ENCODE measurements around the gene GAPVD1.
A peak's percentile ranks its signal among the peaks of the same experiment; 100 is the strongest.

Gene GAPVD1

GRCh38 chr9:125238127-125238914 lies 23.3 kb upstream of the GAPVD1 start:
- Histone ChIP-seq H3K27ac (ENCODE audit: low read length) (no peak overlapping the region), H3K9me3 (ENCODE audit: control insufficient read depth in 2 of 2, low read length in 2 of 2) (no peaks in the 10 kb centered on the region), H3K4me1 (ENCODE audit: control insufficient read depth, insufficient read depth, low read length) (peaks cover 35% of the 10 kb centered on the region), H3K9ac (ENCODE audit: low read length in 2 of 2) (no peak overlapping the region), H3K4me3 (ENCODE audit: low read length in 2 of 2) (peak overlapping the region; percentile 18 to 99), H3K36me3 (ENCODE audit: control insufficient read depth in 2 of 2, insufficient read depth in 2 of 2, low read length in 2 of 2) (peaks cover 42 to 50% of the 10 kb centered on the region in 2 donors), H3K27me3 (ENCODE audit: control insufficient read depth in 1 of 2, insufficient read depth in 2 of 2, low read length in 2 of 2) (no peaks in the 10 kb centered on the region)

- H3K27me3 ChIP-seq (ENCODE audit: control insufficient read depth in 1 of 2, insufficient read depth in 2 of 2, low read length in 2 of 2) = no peaks in the 10 kb centered on the region
- H3K4me3 ChIP-seq (ENCODE audit: low read length in 2 of 2) = peak overlapping the region; percentile 93 to 99
- peaks cover 35% of the 10 kb centered on the region for H3K4me1 ChIP-seq (ENCODE audit: control insufficient read depth, insufficient read depth, low read length)
- no peaks in the 10 kb centered on the region for H3K9me3 ChIP-seq (ENCODE audit: control insufficient read depth in 2 of 2, low read length in 2 of 2)
- no peak overlapping the region for H3K9ac ChIP-seq (ENCODE audit: low read length in 2 of 2)
- H3K36me3 ChIP-seq (ENCODE audit: control insufficient read depth in 2 of 2, insufficient read depth in 2 of 2, low read length in 2 of 2) = peaks cover 39 to 45% of the 10 kb centered on the region in 2 donors
- H3K27ac ChIP-seq (ENCODE audit: low read length) = no peak overlapping the region
Observed at GRCh38 chr9:125238915-125239446, 22.6 kb upstream of the GAPVD1 start.

- Histone ChIP-seq H3K36me3 (ENCODE audit: control insufficient read depth in 2 of 2, insufficient read depth in 2 of 2, low read length in 2 of 2) (peaks cover 37 to 41% of the 10 kb centered on the region in 2 donors), H3K9ac (ENCODE audit: low read length in 2 of 2) (peak overlapping the region; percentile 90 to 96), H3K27me3 (ENCODE audit: control insufficient read depth in 1 of 2, insufficient read depth in 2 of 2, low read length in 2 of 2) (no peaks in the 10 kb centered on the region), H3K9me3 (ENCODE audit: control insufficient read depth in 2 of 2, low read length in 2 of 2) (no peaks in the 10 kb centered on the region), H3K4me3 (ENCODE audit: low read length in 2 of 2) (peak overlapping the region; percentile 93 to 99), H3K4me1 (ENCODE audit: control insufficient read depth, insufficient read depth, low read length) (peaks cover 33% of the 10 kb centered on the region), H3K27ac (ENCODE audit: low read length) (peak overlapping the region; percentile 95)
Observed at GRCh38 chr9:125239631-125240597, 21.7 kb upstream of the GAPVD1 start.

- H3K4me1 ChIP-seq (ENCODE audit: control insufficient read depth, insufficient read depth, low read length) = peaks cover 32% of the 10 kb centered on the region
- no peaks in the 10 kb centered on the region for H3K9me3 ChIP-seq (ENCODE audit: control insufficient read depth in 2 of 2, low read length in 2 of 2)
- H3K27me3 ChIP-seq (ENCODE audit: control insufficient read depth in 1 of 2, insufficient read depth in 2 of 2, low read length in 2 of 2) = no peaks in the 10 kb centered on the region
- H3K9ac ChIP-seq (ENCODE audit: low read length in 2 of 2) = peak overlapping the region; percentile 90 to 96
- peak overlapping the region; percentile 95 for H3K27ac ChIP-seq (ENCODE audit: low read length)
- peak overlapping the region; percentile 93 to 99 for H3K4me3 ChIP-seq (ENCODE audit: low read length in 2 of 2)
- peaks cover 30 to 35% of the 10 kb centered on the region in 2 donors for H3K36me3 ChIP-seq (ENCODE audit: control insufficient read depth in 2 of 2, insufficient read depth in 2 of 2, low read length in 2 of 2)
Observed at GRCh38 chr9:125240649-125240999, 21.0 kb upstream of the GAPVD1 start.

- Histone ChIP-seq H3K9ac (ENCODE audit: low read length in 2 of 2) (peak within 1 kb of the TSS; percentile 100), H3K9me3 (ENCODE audit: control insufficient read depth in 2 of 2, low read length in 2 of 2) (no peaks in the 10 kb centered on the region), H3K4me1 (ENCODE audit: control insufficient read depth, insufficient read depth, low read length) (peaks cover 28% of the 10 kb centered on the region), H3K36me3 (ENCODE audit: control insufficient read depth in 2 of 2, insufficient read depth in 2 of 2, low read length in 2 of 2) (peaks cover 24 to 29% of the 10 kb centered on the region in 2 donors), H3K27me3 (ENCODE audit: control insufficient read depth in 1 of 2, insufficient read depth in 2 of 2, low read length in 2 of 2) (no peaks in the 10 kb centered on the region), H3K4me3 (ENCODE audit: low read length in 2 of 2) (peak within 1 kb of the TSS; percentile 97 to 99), H3K27ac (ENCODE audit: low read length) (peak within 1 kb of the TSS; percentile 99)
Observed at GRCh38 chr9:125241000-125241862, 20.4 kb upstream of the GAPVD1 start, which contains the start of gene HSPA5. HSPA5 (minus strand) TSS chr9:125241343; CDS start chr9:125241126, 217 bp downstream.

- peak overlapping the region; percentile 97 to 99 for H3K4me3 ChIP-seq (ENCODE audit: low read length in 2 of 2)
- peak overlapping the region; percentile 100 for H3K9ac ChIP-seq (ENCODE audit: low read length in 2 of 2)
- H3K9me3 ChIP-seq (ENCODE audit: control insufficient read depth in 2 of 2, low read length in 2 of 2) = no peaks in the 10 kb centered on the region
- H3K27ac ChIP-seq (ENCODE audit: low read length) = peak overlapping the region; percentile 99
- H3K27me3 ChIP-seq (ENCODE audit: control insufficient read depth in 1 of 2, insufficient read depth in 2 of 2, low read length in 2 of 2) = no peaks in the 10 kb centered on the region
- peaks cover 21 to 22% of the 10 kb centered on the region in 2 donors for H3K36me3 ChIP-seq (ENCODE audit: control insufficient read depth in 2 of 2, insufficient read depth in 2 of 2, low read length in 2 of 2)
- H3K4me1 ChIP-seq (ENCODE audit: control insufficient read depth, insufficient read depth, low read length) = peaks cover 28% of the 10 kb centered on the region
Observed at GRCh38 chr9:125241863-125242739, 19.5 kb upstream of the GAPVD1 start.

GRCh38 chr9:125243792-125244260 lies 17.8 kb upstream of the GAPVD1 start:
- H3K4me3 ChIP-seq (ENCODE audit: low read length in 2 of 2) = no peak overlapping the region
- no peaks in the 10 kb centered on the region for H3K27me3 ChIP-seq (ENCODE audit: control insufficient read depth in 1 of 2, insufficient read depth in 2 of 2, low read length in 2 of 2)
- H3K9me3 ChIP-seq (ENCODE audit: control insufficient read depth in 2 of 2, low read length in 2 of 2) = no peaks in the 10 kb centered on the region
- H3K36me3 ChIP-seq (ENCODE audit: control insufficient read depth in 2 of 2, insufficient read depth in 2 of 2, low read length in 2 of 2) = peaks cover 5 to 6% of the 10 kb centered on the region in 2 donors
- H3K4me1 ChIP-seq (ENCODE audit: control insufficient read depth, insufficient read depth, low read length) = peaks cover 12% of the 10 kb centered on the region
- H3K27ac ChIP-seq (ENCODE audit: low read length) = no peak overlapping the region
- H3K9ac ChIP-seq (ENCODE audit: low read length in 2 of 2) = no peak overlapping the region

- Histone ChIP-seq H3K9ac (ENCODE audit: low read length in 2 of 2) (no peak overlapping the region), H3K4me3 (ENCODE audit: low read length in 2 of 2) (no peak overlapping the region), H3K9me3 (ENCODE audit: control insufficient read depth in 2 of 2, low read length in 2 of 2) (no peaks in the 10 kb centered on the region), H3K36me3 (ENCODE audit: control insufficient read depth in 2 of 2, insufficient read depth in 2 of 2, low read length in 2 of 2) (no peaks in the 10 kb centered on the region), H3K4me1 (ENCODE audit: control insufficient read depth, insufficient read depth, low read length) (peaks cover 7% of the 10 kb centered on the region), H3K27me3 (ENCODE audit: control insufficient read depth in 1 of 2, insufficient read depth in 2 of 2, low read length in 2 of 2) (no peaks in the 10 kb centered on the region), H3K27ac (ENCODE audit: low read length) (no peak overlapping the region)
Observed at GRCh38 chr9:125246261-125246667, 15.4 kb upstream of the GAPVD1 start.

- no peaks in the 10 kb centered on the region for H3K4me1 ChIP-seq (ENCODE audit: control insufficient read depth, insufficient read depth, low read length)
- no peak overlapping the region for H3K4me3 ChIP-seq (ENCODE audit: low read length in 2 of 2)
- no peak overlapping the region for H3K27ac ChIP-seq (ENCODE audit: low read length)
- H3K9ac ChIP-seq (ENCODE audit: low read length in 2 of 2) = no peak overlapping the region
- no peaks in the 10 kb centered on the region for H3K27me3 ChIP-seq (ENCODE audit: control insufficient read depth in 1 of 2, insufficient read depth in 2 of 2, low read length in 2 of 2)
- H3K36me3 ChIP-seq (ENCODE audit: control insufficient read depth in 2 of 2, insufficient read depth in 2 of 2, low read length in 2 of 2) = no peaks in the 10 kb centered on the region
- H3K9me3 ChIP-seq (ENCODE audit: control insufficient read depth in 2 of 2, low read length in 2 of 2) = no peaks in the 10 kb centered on the region
Observed at GRCh38 chr9:125254231-125254630, 7.4 kb upstream of the GAPVD1 start.

All from stomach smooth muscle (tissue), 2 donors.